Left ventricle myocardium inferior (tissue), 1 donor: Measurements from ENCODE around the gene ZBED1. TPM values are rescaled to one million over a fixed set of nuclear protein-coding genes. Genes with fewer than 3 reads are reported as not detected.
"Not testable (repeated sequence)": the region's sequence is repeated elsewhere in the genome, so short reads cannot be mapped to it uniquely, and the experiment has no call there.

ENCODE experiments used
- DNase-seq: peaks from one replicate; pipeline ENCODE4 v3.0.0-alpha.2; 2020
- H3K27ac ChIP-seq: fragments of 200-600 bp; replicated peaks from 2 replicates; pipeline ENCODE4 v1.8.0; 2021
- H3K27me3 ChIP-seq: fragments of 200-600 bp; 2 replicates; pipeline ENCODE4 v1.8.0; 2021; ENCODE audit warnings: low read depth
- H3K36me3 ChIP-seq: fragments of 200-600 bp; 2 replicates; pipeline ENCODE4 v1.8.0; 2021
- H3K4me1 ChIP-seq: fragments of 200-600 bp; 2 replicates; pipeline ENCODE4 v1.8.0; 2021
- H3K4me3 ChIP-seq: fragments of 200-600 bp; 2 replicates; pipeline ENCODE4 v1.8.0; 2021; ENCODE audit warnings: mild to moderate bottlenecking, moderate library complexity
- H3K9me3 ChIP-seq: fragments of 200-600 bp; replicated peaks from 2 replicates; pipeline ENCODE4 v1.8.0; 2021
- intact Hi-C: fragments of 100-400 bp; cut with micrococcal nuclease; formaldehyde crosslinking; loops from one replicate; pipeline ENCODE4 v1.11.0; 2022
- total RNA-seq: library from RNA; stranded (reverse); fragmentation: NEBNext Ultra II Directional; extraction: Animal tissue kit (Norgen Biotek cat#: 25700); gene quantifications from one replicate; pipeline ENCODE4 v1.2.1, GENCODE V29; 2021
- TF ChIP-seq, protein P1 (sequence below): fragments of 200-600 bp; IDR thresholded peaks from 2 replicates; pipeline ENCODE4 v1.8.0; 2021; ENCODE audit warnings: antibody characterized with exemption, mild to moderate bottlenecking, borderline replicate concordance
- donor health status: DM: no; HTN: yes; CAD: no; lungs with severe emphysema.

Gene ZBED1
- total RNA-seq, 1 donor from 2014 or later, result 64.8 TPM

DNA sequence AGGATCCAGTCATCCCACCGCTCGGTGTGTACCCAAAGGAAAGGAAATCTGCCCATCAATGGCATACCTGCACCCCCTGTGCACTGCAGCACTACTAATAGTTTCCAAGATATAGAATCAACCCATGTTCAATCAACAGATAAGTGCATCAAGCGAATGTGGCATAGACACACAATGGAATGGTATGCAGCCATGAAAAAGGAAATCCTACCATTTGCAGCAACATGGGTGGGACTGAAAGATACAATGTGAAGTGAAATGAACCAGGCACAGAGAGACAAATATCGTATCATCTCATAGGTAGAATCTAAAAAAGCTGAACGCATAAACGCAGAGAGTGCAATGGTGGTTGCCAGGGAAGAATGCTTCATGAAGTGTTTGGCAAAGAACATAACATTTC lies 42.5 kb downstream of the ZBED1 start:
- no peaks in the 10 kb centered on the region for H3K9me3 ChIP-seq
- H3K27me3 ChIP-seq, result no peaks in the 10 kb centered on the region

DNA sequence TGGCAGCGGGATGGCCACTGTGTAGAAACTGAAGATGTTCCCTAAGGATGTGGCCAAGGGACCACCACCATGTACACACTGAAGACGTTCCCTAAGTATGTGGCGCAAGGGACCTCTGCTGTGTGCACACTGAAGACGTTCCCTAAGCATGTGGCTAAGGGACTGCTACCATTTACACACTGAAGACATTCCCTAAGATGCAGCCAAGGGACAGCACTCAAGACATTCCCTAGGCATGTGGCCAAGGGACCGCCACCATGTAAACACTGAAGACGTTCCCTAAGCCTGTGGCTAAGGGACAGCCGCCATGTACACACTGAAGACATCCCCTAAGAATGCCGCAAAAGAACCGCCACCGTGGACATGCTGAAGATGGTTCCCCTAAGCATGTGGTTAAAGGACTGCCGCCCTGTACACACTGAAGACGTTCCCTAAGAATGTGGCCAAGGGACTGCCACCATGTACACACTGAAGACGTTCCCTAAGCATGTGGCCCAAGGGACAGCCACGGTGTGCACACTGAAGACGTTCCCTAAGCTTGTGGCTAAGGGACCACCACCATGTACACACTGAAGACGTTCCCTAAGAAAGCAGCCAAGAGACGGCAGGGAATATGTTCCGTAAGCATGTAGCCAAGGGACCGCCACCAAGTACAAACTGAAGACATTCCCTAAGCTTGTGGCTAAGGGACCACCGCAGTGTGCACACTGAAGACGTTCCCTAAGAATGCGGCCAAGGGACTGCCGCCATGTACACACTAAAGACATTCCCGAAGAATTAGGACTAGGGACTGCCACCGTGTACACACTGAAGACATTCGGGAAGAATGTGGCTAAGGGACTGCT lies 43.3 kb downstream of the ZBED1 start:
- Histone ChIP-seq H3K4me3 (no peak overlapping the region), H3K36me3 (no peaks in the 10 kb centered on the region), H3K9me3 (no peaks in the 10 kb centered on the region), H3K27me3 (no peaks in the 10 kb centered on the region), H3K4me1 (peaks cover 13% of the 10 kb centered on the region), H3K27ac (no peak overlapping the region)
- TF ChIP-seq, protein P1, sequence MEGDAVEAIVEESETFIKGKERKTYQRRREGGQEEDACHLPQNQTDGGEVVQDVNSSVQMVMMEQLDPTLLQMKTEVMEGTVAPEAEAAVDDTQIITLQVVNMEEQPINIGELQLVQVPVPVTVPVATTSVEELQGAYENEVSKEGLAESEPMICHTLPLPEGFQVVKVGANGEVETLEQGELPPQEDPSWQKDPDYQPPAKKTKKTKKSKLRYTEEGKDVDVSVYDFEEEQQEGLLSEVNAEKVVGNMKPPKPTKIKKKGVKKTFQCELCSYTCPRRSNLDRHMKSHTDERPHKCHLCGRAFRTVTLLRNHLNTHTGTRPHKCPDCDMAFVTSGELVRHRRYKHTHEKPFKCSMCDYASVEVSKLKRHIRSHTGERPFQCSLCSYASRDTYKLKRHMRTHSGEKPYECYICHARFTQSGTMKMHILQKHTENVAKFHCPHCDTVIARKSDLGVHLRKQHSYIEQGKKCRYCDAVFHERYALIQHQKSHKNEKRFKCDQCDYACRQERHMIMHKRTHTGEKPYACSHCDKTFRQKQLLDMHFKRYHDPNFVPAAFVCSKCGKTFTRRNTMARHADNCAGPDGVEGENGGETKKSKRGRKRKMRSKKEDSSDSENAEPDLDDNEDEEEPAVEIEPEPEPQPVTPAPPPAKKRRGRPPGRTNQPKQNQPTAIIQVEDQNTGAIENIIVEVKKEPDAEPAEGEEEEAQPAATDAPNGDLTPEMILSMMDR, result no peak
- no peak for DNase-seq
- intact Hi-C loops, result no loop called here

More for the DNA sequence above, 42.5 kb downstream of the ZBED1 start:
- no peak for DNase-seq
- Histone ChIP-seq H3K36me3 (no peaks in the 10 kb centered on the region), H3K4me3 (no peak overlapping the region), H3K27ac (no peak overlapping the region), H3K4me1 (peaks cover 19% of the 10 kb centered on the region)
- intact Hi-C loops, result no loop called here
- TF ChIP-seq, protein P1, result no peak

DNA sequence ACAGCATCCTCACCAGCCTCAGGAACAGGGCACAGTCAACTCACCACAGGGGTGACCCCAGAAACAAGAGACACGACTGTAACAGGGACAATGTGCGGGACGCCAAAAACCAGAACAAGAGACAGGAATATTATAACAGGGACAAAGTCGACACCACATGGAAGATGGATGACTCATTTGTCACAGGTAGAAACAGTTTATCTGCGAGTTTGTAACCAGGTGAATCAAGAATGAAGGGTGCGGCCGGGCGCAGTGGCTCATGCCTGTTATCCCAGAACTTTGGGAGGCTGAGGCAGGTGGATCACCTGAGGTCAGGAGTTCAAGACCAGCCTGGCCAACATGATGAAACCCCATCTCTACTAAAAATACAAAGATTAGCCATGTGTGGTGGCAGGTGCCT lies 44.7 kb downstream of the ZBED1 start:
- H3K4me1 ChIP-seq, intact Hi-C loops, H3K36me3 ChIP-seq, H3K27me3 ChIP-seq, H3K27ac ChIP-seq, H3K4me3 ChIP-seq, DNase-seq, H3K9me3 ChIP-seq: not testable (repeated sequence)

DNA sequence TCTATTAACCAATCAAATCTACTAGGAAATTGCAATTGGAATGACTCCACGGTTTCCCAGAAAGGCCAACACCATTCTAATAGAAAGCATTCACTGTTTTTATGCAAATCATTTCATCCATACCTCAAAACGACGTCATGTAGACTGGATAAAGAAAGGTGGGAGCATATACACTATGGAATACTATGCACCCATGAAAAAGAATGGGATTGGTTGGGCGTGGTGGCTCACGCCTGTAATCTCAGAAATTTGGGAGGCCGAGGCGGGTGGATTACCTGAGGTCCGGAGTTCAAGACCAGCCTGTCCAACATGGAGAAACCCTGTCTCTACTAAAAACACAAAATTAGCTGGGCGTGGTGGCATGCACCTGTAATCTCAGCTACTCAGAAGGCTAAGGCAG lies 46.2 kb downstream of the ZBED1 start:
- H3K27me3 ChIP-seq, H3K36me3 ChIP-seq, DNase-seq, H3K9me3 ChIP-seq, H3K4me3 ChIP-seq, H3K27ac ChIP-seq, intact Hi-C loops: not testable (repeated sequence)
- peaks cover 13% of the 10 kb centered on the region for H3K4me1 ChIP-seq

DNA sequence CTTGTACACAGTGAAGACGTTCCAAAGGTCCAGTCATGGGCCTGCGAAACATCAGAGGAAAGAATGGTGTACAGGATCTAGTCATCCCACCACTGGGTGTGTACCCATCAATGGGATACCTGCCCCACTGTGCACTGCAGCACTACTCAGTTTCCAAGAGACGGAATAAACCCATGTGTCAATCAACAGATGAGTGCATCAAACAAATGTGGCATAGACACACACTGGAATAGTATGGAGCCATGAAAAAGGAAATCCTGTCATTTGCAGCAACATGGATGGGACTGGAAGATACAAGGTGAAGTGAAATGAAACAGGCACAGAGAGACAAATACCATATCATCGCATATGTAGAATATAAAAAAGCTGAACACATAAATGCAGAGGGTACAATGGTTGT lies 48.0 kb downstream of the ZBED1 start:
- TF ChIP-seq, protein P1, result no peak
- H3K4me3 ChIP-seq, result no peak overlapping the region
- H3K4me1 ChIP-seq, result peaks cover 13% of the 10 kb centered on the region
- no peak overlapping the region for H3K27ac ChIP-seq
- intact Hi-C loops, result no loop called here
- no peaks in the 10 kb centered on the region for H3K9me3 ChIP-seq
- H3K27me3 ChIP-seq, result no peaks in the 10 kb centered on the region
- DNase-seq, result no peak
- H3K36me3 ChIP-seq, result no peaks in the 10 kb centered on the region

DNA sequence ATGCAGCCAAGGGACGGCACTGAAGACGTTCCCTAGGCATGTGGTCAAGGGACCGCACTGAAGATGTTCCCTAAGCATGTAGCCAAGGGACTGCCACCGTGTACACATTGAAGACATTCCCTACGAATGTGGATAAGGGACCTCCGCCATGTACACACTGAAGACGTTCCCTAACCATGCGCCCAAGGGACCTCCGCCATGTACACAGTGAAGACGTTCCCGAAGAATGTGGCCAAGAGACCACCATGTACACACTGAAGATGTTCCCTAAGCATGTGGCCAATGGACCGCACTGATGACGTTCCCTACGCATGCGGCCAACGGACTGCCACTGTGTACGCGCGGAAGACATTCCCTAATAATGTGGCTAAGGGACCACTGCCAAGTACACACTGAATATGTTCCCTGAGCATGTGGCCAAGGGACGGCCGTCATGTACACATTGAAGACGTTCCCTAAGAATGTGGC lies 48.4 kb downstream of the ZBED1 start:
- Histone ChIP-seq H3K27ac (no peak overlapping the region), H3K36me3 (peaks cover 2% of the 10 kb centered on the region), H3K27me3 (no peaks in the 10 kb centered on the region), H3K9me3 (no peaks in the 10 kb centered on the region), H3K4me1 (peaks cover 13% of the 10 kb centered on the region), H3K4me3 (no peak overlapping the region)
- TF ChIP-seq, protein P1, result no peak
- intact Hi-C loops, result no loop called here
- DNase-seq, result no peak
